RWPE1 (cell line): ENCODE data around the gene MPV17L.
"Not testable (repeated sequence)": the region's sequence is repeated elsewhere in the genome, so short reads cannot be mapped to it uniquely, and the experiment has no call there.

Experiments used
- CTCF ChIA-PET: fragments of 350-600 bp; sonication (Branson Sonifier 250); formaldehyde crosslinking; extraction: SDS; loops from one replicate; lab custom pipeline; 2021; lab: Yijun Ruan, JAX
- POLR2A ChIA-PET: fragments of 400-600 bp; formaldehyde crosslinking; extraction: SDS; loops from one replicate; lab custom pipeline; 2020; ENCODE audit warnings: antibody characterized with exemption; ENCODE audit not compliant: low non-redundant PET; lab: Yijun Ruan, JAX
- DNase-seq: peaks from one replicate; pipeline ENCODE4 v3.0.0; 2012; ENCODE audit warnings: low spot score
- H3K27ac ChIP-seq: fragments of 450-650 bp; 2 replicates; pipeline ENCODE4 v1.5.1; 2017
- TF ChIP-seq, protein P1 (sequence below): fragments of 450-650 bp; conservative IDR thresholded peaks from 2 replicates; pipeline ENCODE4 v1.5.1; 2017; ENCODE audit warnings: low read depth, mild to moderate bottlenecking

MPV17L gene

GRCh38 chr16:15396948-15397594 is 1.5 kb downstream of the MPV17L start:
- CTCF ChIA-PET, result no interaction called here
- no peak overlapping the region for H3K27ac ChIP-seq

DNA sequence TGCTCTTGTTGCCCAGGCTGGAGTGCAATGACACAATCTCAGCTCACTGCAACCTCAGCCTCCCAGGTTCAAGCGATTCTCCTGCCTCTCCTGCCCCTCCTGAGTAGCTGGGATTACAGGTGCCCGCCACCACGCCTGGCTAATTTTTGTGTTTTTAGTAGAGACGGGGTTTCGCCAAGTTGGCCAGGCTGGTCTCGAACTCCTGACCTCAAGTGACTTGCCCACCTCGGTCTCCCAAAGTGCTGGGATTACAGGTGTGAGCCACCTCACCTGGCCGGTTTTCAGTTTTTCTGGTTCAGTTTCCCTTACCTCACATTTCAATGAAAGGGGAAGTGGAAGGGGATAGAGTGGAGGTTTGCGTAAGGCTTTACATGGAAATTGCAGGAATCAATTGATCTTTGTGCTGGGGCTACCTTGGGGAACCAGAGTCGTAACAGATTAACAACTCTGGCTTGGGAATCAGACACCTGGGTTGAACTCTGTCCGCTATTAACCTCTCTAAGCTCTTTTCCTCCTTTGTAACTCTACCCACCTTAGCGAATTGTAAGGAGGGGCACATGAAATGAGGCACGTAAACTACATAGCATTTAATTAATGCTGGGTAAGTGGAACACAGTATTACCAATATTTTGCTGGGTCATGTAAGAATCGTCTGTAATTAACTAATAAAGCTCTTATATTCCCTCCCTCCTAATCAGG is 3.2 kb downstream of the MPV17L start:
- CTCF ChIA-PET, result no interaction called here
- TF ChIP-seq, protein P1, sequence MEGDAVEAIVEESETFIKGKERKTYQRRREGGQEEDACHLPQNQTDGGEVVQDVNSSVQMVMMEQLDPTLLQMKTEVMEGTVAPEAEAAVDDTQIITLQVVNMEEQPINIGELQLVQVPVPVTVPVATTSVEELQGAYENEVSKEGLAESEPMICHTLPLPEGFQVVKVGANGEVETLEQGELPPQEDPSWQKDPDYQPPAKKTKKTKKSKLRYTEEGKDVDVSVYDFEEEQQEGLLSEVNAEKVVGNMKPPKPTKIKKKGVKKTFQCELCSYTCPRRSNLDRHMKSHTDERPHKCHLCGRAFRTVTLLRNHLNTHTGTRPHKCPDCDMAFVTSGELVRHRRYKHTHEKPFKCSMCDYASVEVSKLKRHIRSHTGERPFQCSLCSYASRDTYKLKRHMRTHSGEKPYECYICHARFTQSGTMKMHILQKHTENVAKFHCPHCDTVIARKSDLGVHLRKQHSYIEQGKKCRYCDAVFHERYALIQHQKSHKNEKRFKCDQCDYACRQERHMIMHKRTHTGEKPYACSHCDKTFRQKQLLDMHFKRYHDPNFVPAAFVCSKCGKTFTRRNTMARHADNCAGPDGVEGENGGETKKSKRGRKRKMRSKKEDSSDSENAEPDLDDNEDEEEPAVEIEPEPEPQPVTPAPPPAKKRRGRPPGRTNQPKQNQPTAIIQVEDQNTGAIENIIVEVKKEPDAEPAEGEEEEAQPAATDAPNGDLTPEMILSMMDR, result no peak
- POLR2A ChIA-PET, result no interaction called here

More at GRCh38 chr16:15396948-15397594, 1.5 kb downstream of the MPV17L start:
- TF ChIP-seq, protein P1, result no peak
- POLR2A ChIA-PET, result no interaction called here
- DNase-seq, result no peak

GRCh38 chr16:15399317-15399716 is 3.8 kb downstream of the MPV17L start:
- ChIA-PET POLR2A (no interaction called here), CTCF (no interaction called here)
- no peak for DNase-seq
- no peak overlapping the region for H3K27ac ChIP-seq
- TF ChIP-seq, protein P1, result no peak

More for the DNA sequence above, 3.2 kb downstream of the MPV17L start:
- DNase-seq, result no peak
- no peak overlapping the region for H3K27ac ChIP-seq

DNA sequence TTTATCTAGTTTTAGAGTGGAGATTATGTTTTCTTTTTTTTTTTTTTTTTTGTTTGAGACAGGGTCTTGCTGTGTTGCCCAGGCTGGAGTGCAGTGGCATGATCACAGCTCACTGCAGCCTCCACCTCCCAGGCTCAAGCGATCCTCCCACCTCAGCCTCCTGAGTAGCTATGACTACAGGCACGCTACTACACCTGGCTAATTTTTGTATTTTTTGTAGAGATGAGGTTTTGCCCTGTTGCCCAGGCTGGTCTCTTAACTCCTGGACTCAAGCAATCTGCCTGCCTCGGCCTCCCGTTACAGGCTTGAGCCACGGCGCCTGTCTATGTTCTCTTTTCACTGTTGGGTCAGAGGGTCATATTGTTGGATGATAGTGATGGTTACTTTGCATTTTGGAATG is 4.8 kb downstream of the MPV17L start:
- DNase-seq, H3K27ac ChIP-seq, CTCF ChIA-PET, POLR2A ChIA-PET: not testable (repeated sequence)

GRCh38 chr16:15401972-15402371 is 6.4 kb downstream of the MPV17L start:
- DNase-seq, result no peak
- CTCF ChIA-PET, result no interaction called here
- POLR2A ChIA-PET, result no interaction called here
- no peak overlapping the region for H3K27ac ChIP-seq
- TF ChIP-seq, protein P1, result no peak

- H3K27ac ChIP-seq, result no peak overlapping the region
- TF ChIP-seq, protein P1, result no peak
- DNase-seq, result no peak
- CTCF ChIA-PET, result interaction anchor here (0.6 kb wide), 1 partner anchor 356 kb away, joined by 4 read pairs; no protein-coding TSS in a partner anchor
- POLR2A ChIA-PET, result no interaction called here
These were observed 7.9 kb downstream of the MPV17L start for GRCh38 chr16:15403392-15403995.

DNA sequence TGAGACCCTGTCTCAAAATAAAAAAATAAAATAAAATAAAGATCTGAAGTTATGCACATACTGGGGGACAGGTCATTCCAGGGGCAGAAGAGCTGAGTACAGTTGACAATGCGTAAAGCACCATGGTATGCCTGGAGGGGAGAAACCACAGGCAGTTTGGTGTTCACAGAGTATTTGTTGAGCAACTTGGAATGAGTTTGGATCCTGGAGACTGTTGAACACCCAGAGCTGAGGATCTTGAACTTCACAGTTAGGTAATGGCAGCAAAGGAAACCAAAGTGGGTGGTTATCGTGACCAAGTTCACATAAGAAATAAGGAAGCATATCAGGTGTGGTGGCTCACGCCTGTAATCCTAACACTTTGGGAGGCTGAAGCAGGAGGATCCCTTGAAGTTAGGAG is 8.5 kb downstream of the MPV17L start:
- POLR2A ChIA-PET, DNase-seq, H3K27ac ChIP-seq, CTCF ChIA-PET: not testable (repeated sequence)
